ENCODE results near the gene RHPN2.

GRCh38 chr19:33055718-33056117, 9.0 kb downstream of the RHPN2 start:
- no peak for TF ChIP-seq CEBPB (IDR thresholded peaks at IDR 0.05)
- no peak for TF ChIP-seq REST (IDR thresholded peaks at IDR 0.05; ENCODE audit: low read depth)
- TF ChIP-seq EGR1 (IDR thresholded peaks at IDR 0.05) = no peak
- no peak for TF ChIP-seq EP300 (IDR thresholded peaks at IDR 0.05; ENCODE audit: borderline replicate concordance)
- no peak for TF ChIP-seq NFIC (IDR thresholded peaks at IDR 0.05)
- no peak for TF ChIP-seq FOXM1 (IDR thresholded peaks at IDR 0.05; ENCODE audit: borderline replicate concordance, low read depth)
